GM18870 (cell line): Measurements from ENCODE around the gene ACAP3.

Experiments
- ATAC-seq: cut with Tn5 transposase; IDR thresholded peaks from one replicate; pipeline ENCODE4 v1.9.1; 2021; ENCODE audit warnings: moderate library complexity; ENCODE audit not compliant: unreplicated experiment

Gene ACAP3

GRCh38 chr1:1272341-1273208 lies 35.2 kb downstream of the ACAP3 start:
- ATAC-seq: no peak

- no peak for ATAC-seq
Observed at GRCh38 chr1:1270813-1271212, 36.9 kb downstream of the ACAP3 start.

GRCh38 chr1:1268284-1268682 lies 39.4 kb downstream of the ACAP3 start:
- ATAC-seq: no peak

DNA sequence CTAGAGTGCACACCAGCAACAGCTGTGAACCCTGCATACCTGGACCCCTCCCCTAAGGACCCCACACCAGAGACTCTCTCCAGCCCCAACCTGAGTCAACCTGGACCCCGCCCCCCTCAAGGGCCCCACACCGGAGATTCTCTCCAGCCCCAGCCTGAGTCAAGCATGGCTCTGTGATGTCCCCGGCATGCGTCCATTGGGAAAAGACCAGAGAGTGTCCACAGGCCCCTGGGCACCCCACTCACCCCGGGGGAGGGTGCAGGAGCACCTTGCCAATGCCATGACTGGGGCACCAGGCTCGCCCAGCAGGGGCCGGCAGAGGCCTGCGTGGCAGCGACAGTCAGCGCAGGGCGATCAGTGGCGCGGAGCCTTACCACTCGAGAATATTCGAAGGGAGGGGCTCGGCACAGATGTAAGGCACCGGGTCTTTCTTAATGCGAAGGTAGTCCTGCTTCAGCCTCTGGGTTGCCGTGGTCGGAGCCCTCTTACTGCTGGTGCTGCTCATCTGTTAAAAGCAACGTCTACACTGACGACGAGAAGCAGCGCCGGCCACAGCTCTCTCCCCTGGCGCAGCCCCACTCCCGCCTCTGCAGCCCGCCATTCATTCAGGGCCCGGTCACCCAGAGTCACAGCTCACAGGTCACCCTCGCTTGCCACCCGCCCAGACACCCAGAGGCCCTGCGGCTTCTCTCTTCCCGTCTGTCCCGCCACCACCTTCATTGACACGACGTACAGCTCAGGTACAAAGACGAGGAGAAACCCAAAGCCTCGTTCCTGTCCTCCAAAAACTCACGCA lies 40.0 kb downstream of the ACAP3 start:
- no peak for ATAC-seq

- ATAC-seq: no peak
Observed at GRCh38 chr1:1264868-1265272, 42.9 kb downstream of the ACAP3 start.

DNA sequence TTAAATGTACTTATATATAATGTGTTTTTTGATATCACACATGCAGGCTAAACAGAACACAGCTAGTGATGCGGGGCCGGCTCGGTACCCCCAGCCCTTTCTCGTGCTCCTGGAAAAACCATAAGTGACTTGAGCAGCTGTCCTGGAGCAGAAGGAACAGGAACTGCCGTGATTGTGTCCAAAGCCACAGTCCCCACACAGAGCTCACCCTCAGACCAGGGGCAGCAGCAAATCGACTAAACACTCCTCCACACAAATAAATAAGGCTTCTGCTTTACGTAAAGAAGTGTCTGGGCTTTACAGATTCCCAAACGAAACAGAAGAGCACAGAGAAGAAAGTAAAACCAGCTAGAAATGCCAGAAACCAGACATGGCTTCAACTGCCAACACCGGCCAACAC lies 43.7 kb downstream of the ACAP3 start:
- ATAC-seq: no peak

GRCh38 chr1:1262758-1263157 lies 45.0 kb downstream of the ACAP3 start:
- no peak for ATAC-seq

DNA sequence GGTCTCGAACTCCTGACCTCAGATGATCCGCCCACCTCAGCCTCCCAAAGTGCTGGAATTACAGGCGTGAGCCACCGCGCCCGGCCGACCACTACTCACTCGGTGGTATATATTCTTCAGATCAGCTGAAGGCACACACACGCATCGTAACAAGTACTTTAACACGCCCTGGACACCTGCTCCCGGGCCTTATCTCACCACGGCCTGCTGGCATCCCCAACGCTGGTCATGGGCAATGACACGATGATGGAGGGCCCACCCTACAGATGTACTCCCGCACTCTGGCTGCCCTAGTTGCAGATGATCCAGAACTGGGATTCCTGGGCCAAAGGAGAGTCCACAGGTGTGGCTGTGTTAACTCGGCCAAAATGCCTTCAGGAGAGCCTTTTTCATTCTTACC lies 45.7 kb downstream of the ACAP3 start:
- no peak for ATAC-seq

- ATAC-seq: no peak
Observed at GRCh38 chr1:1260843-1261560, 46.7 kb downstream of the ACAP3 start.

DNA sequence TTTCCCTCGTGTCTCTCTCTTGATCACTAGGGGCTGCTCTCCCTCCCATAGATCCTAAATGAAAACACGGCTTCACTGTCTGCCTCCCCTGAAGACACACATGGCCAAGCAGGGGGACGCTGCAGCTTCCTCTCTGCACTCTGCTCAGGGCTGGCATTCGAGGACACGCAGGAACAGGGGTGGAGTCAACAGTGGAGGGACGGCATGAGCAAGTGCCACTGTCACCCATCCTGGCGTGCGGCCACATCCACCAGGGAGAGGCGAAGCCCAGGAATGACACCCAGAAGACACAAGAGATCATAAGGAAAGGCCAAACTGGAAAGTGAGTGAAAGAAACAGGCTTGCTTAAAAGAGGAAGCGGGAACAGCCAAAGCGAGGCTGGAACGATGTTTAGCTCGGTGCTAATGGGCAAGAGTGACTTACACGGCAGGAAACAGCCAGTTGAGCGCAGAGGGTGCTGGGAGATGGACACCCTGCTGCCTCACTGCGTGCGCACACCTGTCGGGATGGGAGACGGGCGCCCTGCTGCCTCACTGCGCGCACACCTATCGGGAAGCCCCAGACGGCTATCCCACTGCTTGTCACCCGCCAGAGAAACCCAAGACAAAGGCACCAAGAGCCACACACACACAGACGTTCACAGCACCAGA lies 47.7 kb downstream of the ACAP3 start:
- ATAC-seq: no peak

GRCh38 chr1:1259540-1259939 lies 48.2 kb downstream of the ACAP3 start:
- no peak for ATAC-seq

GRCh38 chr1:1259119-1259488 lies 48.6 kb downstream of the ACAP3 start:
- no peak for ATAC-seq

GRCh38 chr1:1256956-1257871 lies 50.5 kb downstream of the ACAP3 start:
- ATAC-seq: no peak

GRCh38 chr1:1255611-1256010 lies 52.1 kb downstream of the ACAP3 start:
- no peak for ATAC-seq

- ATAC-seq: no peak
Observed at GRCh38 chr1:1255078-1255477, 52.7 kb downstream of the ACAP3 start.

GRCh38 chr1:1254667-1254998 lies 53.1 kb downstream of the ACAP3 start:
- ATAC-seq: no peak

- ATAC-seq: no peak
Observed at GRCh38 chr1:1253972-1254666, 53.6 kb downstream of the ACAP3 start.

GRCh38 chr1:1253314-1253713 lies 54.4 kb downstream of the ACAP3 start:
- no peak for ATAC-seq

DNA sequence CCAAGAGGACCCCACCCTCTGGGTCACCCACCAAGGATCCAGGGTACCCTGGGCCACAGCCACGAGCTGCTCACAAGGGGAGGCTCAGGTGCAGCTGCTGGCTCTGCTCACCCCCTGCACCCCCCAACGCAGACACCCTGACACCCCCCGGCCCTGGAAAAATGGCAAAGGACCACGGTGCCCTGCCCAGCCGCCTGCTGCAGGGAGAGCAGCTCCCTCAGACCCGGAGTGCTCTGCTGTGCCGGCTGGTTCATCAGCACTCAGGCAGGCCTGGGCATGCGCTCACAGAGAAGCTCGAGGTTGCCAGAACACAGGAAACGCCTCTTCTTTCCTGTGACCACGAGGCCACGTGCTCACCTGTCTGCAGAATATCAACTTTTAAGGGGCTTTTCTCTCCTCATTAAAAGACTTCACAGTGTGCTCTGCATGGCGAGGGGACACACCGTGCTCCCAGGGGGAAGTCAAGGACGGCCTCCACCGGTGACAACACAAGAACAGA lies 56.9 kb downstream of the ACAP3 start:
- no peak for ATAC-seq
